Measurements from ENCODE around the gene CDC25A. TPM values are rescaled to one million over a fixed set of nuclear protein-coding genes. Genes with fewer than 3 reads are reported as not detected.
"Not testable (repeated sequence)": the region's sequence is repeated elsewhere in the genome, so short reads cannot be mapped to it uniquely, and the experiment has no call there.

Gene CDC25A
- total and polyA plus RNA-seq, 4 experiments from 2014 or later: 0.09 TPM; not detected in 3

DNA sequence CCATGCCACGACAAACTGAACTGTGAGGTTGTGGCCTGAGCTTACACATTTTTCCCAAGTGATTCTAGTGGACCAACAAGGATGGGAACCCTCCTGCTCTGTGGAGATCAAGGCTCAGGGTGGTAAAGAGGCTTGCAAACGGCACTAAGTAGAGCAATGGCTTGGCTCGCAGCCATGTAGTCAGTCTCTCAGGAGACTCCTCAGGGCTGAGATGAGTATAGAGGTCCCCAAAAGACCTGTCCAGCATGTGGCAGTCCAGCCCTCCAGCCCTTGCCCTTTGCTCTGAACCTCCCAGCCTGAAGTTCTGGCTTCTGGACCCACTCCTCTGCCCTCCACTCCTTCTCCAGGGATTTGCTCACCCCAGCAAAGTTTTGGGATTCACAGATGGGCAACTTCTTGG, 26.8 kb upstream of the CDC25A start:
- Histone ChIP-seq H3K27ac (ENCODE audit: low read depth, low read length) (no peak overlapping the region), H3K4me3 (ENCODE audit: low read length in 2 of 2) (no peak overlapping the region), H3K4me1 (ENCODE audit: insufficient read depth, low read length) (no peaks in the 10 kb centered on the region), H3K27me3 (ENCODE audit: insufficient read depth, low read length) (no peaks in the 10 kb centered on the region), H3K9me3 (ENCODE audit: control insufficient read depth in 1 of 2, low read length in 2 of 2) (no peaks in the 10 kb centered on the region), H3K36me3 (ENCODE audit: insufficient read depth, low read length) (no peaks in the 10 kb centered on the region)
- CTCF ChIA-PET (ENCODE audit: partially characterized antibody): no interaction called here
- DNase-seq: no peak
- Mint-ChIP-seq H3K27ac (no peak overlapping the region), H3K4me3 (no peak overlapping the region), H3K27me3 (peaks cover 0 to under 1% of the 10 kb centered on the region in 2 donors), H3K36me3 (no peaks in the 10 kb centered on the region), H3K9me3 (peaks cover 0 to 2% (median 0%) of the 10 kb centered on the region in 8 donors), H3K4me1 (peaks cover 0 to 2% (median 0%) of the 10 kb centered on the region in 4 donors)
- POLR2A ChIA-PET (ENCODE audit: partially characterized antibody): no interaction called here
- intact Hi-C loops (cut with micrococcal nuclease): no loop called here

DNA sequence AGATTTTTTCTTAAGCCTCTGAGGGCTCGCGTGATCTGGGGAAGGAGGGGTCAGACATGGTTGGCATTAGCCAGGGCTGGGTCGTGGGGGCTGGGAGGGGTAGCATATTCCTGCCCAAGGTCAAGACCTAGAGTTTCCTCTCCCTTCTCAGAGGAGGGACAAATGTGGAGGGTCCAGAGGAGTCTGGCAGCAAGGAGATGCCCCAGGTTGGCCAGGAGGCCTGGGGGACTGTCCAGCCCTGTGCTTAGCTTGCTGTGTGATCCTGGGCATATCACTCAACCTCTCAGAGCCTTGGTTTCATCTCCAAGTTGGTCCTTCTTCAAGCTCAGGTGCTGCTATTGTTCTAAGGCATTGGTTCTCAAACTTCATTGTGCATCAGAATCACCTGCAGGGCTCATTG, 26.0 kb upstream of the CDC25A start:
- Histone ChIP-seq H3K4me1 (ENCODE audit: insufficient read depth, low read length) (no peaks in the 10 kb centered on the region), H3K27me3 (ENCODE audit: insufficient read depth, low read length) (no peaks in the 10 kb centered on the region), H3K9me3 (ENCODE audit: control insufficient read depth in 1 of 2, low read length in 2 of 2) (no peaks in the 10 kb centered on the region), H3K4me3 (ENCODE audit: low read length in 2 of 2) (no peak overlapping the region), H3K36me3 (ENCODE audit: insufficient read depth, low read length) (no peaks in the 10 kb centered on the region), H3K27ac (ENCODE audit: low read depth, low read length) (no peak overlapping the region)
- Mint-ChIP-seq H3K36me3 (no peaks in the 10 kb centered on the region), H3K4me1 (peaks cover 0 to 4% (median 0%) of the 10 kb centered on the region in 4 donors), H3K4me3 (no peak overlapping the region), H3K27me3 (peaks cover 0 to 2% of the 10 kb centered on the region in 2 donors), H3K27ac (no peak overlapping the region), H3K9me3 (peaks cover 0 to 2% (median 0%) of the 10 kb centered on the region in 8 donors)
- intact Hi-C loops (cut with micrococcal nuclease): no loop called here
- ChIA-PET POLR2A (ENCODE audit: partially characterized antibody) (no interaction called here), CTCF (ENCODE audit: partially characterized antibody) (no interaction called here)
- DNase-seq: no peak

DNA sequence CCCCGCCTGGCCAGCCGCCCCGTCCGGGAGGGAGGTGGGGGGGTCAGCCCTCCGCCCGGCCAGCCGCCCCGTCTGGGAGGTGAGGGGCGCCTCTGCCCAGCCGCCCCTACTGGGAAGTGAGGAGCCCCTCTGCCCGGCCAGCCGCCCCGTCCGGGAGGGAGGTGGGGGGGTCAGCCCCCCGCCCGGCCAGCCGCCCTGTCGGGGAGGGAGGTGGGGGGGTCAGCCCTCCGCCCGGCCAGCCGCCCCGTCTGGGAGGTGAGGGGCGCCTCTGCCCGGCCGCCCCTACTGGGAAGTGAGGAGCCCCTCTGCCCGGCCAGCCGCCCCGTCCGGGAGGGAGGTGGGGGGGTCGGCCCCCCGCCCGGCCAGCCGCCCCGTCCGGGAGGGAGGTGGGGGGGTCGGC, 23.6 kb upstream of the CDC25A start:
- H3K27ac ChIP-seq (ENCODE audit: low read depth, low read length); POLR2A ChIA-PET (ENCODE audit: partially characterized antibody); H3K27me3 ChIP-seq (ENCODE audit: insufficient read depth, low read length); H3K27ac Mint-ChIP-seq; DNase-seq; H3K9me3 ChIP-seq (ENCODE audit: control insufficient read depth in 1 of 2, low read length in 2 of 2); intact Hi-C loops (cut with micrococcal nuclease); H3K36me3 Mint-ChIP-seq; H3K4me3 Mint-ChIP-seq; H3K36me3 ChIP-seq (ENCODE audit: insufficient read depth, low read length); H3K4me1 Mint-ChIP-seq; H3K4me1 ChIP-seq (ENCODE audit: insufficient read depth, low read length); H3K27me3 Mint-ChIP-seq; H3K4me3 ChIP-seq (ENCODE audit: low read length in 2 of 2); CTCF ChIA-PET (ENCODE audit: partially characterized antibody); H3K9me3 Mint-ChIP-seq: not testable (repeated sequence)

DNA sequence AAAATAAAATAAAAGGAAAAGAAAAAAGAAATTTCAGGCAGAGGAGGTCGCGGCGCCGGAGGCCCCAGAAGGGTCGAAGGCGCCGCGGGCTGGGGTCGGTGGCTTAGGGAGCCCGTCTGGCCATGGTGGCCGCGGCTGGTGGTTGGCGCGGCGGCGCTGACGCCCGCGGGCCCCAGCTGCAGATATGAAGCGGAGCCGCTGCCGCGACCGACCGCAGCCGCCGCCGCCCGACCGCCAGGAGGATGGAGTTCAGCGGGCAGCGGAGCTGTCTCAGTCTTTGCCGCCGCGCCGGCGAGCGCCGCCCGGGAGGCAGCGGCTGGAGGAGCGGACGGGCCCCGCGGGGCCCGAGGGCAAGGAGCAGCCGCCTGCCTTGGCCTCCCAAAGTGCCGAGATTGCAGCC, 22.3 kb upstream of the CDC25A start:
- H3K36me3 Mint-ChIP-seq; H3K9me3 Mint-ChIP-seq; H3K27me3 Mint-ChIP-seq; H3K27me3 ChIP-seq (ENCODE audit: insufficient read depth, low read length); POLR2A ChIA-PET (ENCODE audit: partially characterized antibody); CTCF ChIA-PET (ENCODE audit: partially characterized antibody); DNase-seq; H3K36me3 ChIP-seq (ENCODE audit: insufficient read depth, low read length); H3K4me1 ChIP-seq (ENCODE audit: insufficient read depth, low read length); H3K27ac Mint-ChIP-seq; H3K4me1 Mint-ChIP-seq; H3K27ac ChIP-seq (ENCODE audit: low read depth, low read length); H3K4me3 ChIP-seq (ENCODE audit: low read length in 2 of 2); intact Hi-C loops (cut with micrococcal nuclease); H3K4me3 Mint-ChIP-seq; H3K9me3 ChIP-seq (ENCODE audit: control insufficient read depth in 1 of 2, low read length in 2 of 2): not testable (repeated sequence)

DNA sequence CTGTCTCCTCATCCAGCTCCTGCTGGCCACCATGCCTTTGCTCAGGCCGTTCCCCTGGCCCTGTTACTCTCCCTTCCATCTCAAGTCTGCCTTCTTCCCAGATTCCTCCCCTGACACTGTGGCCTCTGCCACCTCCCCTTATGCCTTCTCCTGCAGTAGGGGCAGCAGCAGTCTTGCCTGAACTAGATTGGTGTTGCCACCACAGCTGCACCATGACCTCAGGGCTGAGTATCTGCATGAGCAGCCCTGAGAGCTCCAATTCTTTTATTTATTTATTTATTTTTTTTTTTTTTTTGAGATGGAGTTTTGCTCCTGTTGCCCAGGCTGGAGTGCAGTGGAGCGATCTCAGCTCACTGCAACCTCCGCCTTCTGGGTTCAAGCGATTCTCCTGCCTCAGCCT, 21.2 kb upstream of the CDC25A start:
- no peaks in the 10 kb centered on the region for H3K36me3 Mint-ChIP-seq
- H3K4me3 Mint-ChIP-seq: no peak overlapping the region
- Histone ChIP-seq H3K4me1 (ENCODE audit: insufficient read depth, low read length) (no peaks in the 10 kb centered on the region), H3K27ac (ENCODE audit: low read depth, low read length) (no peak overlapping the region), H3K4me3 (ENCODE audit: low read length in 2 of 2) (no peak overlapping the region), H3K27me3 (ENCODE audit: insufficient read depth, low read length) (no peaks in the 10 kb centered on the region), H3K9me3 (ENCODE audit: control insufficient read depth in 1 of 2, low read length in 2 of 2) (no peaks in the 10 kb centered on the region), H3K36me3 (ENCODE audit: insufficient read depth, low read length) (no peaks in the 10 kb centered on the region)
- no peaks in the 10 kb centered on the region for H3K9me3 Mint-ChIP-seq
- no peak for DNase-seq
- ChIA-PET CTCF (ENCODE audit: partially characterized antibody) (no interaction called here), POLR2A (ENCODE audit: partially characterized antibody) (no interaction called here)
- intact Hi-C loops (cut with micrococcal nuclease): no loop called here
- peaks cover 0 to 2% of the 10 kb centered on the region in 2 donors for H3K27me3 Mint-ChIP-seq
- H3K27ac Mint-ChIP-seq: peak overlapping the region in 1 of 7 donors; percentile 57
- H3K4me1 Mint-ChIP-seq: peaks cover 0 to 4% (median 0%) of the 10 kb centered on the region in 4 donors

DNA sequence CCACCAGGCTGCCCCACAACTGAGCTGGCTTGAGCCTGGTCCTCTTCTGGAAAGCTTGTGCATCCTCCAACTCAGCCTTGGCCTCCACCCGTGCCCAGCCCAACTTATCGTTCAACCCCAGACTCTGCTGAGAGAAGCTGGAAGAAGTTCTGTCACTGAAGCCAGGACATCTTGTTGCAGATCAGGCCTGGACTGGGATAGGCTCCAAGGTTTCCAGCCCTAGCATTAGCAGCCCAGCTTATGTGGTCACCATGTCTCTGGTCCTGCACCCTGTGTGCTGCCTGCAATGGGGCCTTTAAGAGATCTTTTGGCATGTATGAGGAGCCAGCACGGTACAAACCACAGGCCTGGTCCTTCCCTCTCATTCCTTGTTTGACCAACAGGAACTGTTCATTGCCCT, 19.9 kb upstream of the CDC25A start:
- Histone ChIP-seq H3K9me3 (ENCODE audit: control insufficient read depth in 1 of 2, low read length in 2 of 2) (no peaks in the 10 kb centered on the region), H3K4me1 (ENCODE audit: insufficient read depth, low read length) (no peaks in the 10 kb centered on the region), H3K36me3 (ENCODE audit: insufficient read depth, low read length) (no peaks in the 10 kb centered on the region), H3K27ac (ENCODE audit: low read depth, low read length) (no peak overlapping the region), H3K4me3 (ENCODE audit: low read length in 2 of 2) (no peak overlapping the region), H3K27me3 (ENCODE audit: insufficient read depth, low read length) (no peaks in the 10 kb centered on the region)
- H3K27me3 Mint-ChIP-seq: peaks cover 0 to 2% of the 10 kb centered on the region in 2 donors
- H3K4me1 Mint-ChIP-seq: peaks cover 0 to 4% (median 0%) of the 10 kb centered on the region in 4 donors
- H3K36me3 Mint-ChIP-seq: no peaks in the 10 kb centered on the region
- no peaks in the 10 kb centered on the region for H3K9me3 Mint-ChIP-seq
- intact Hi-C loops (cut with micrococcal nuclease): no loop called here
- H3K4me3 Mint-ChIP-seq: no peak overlapping the region
- POLR2A ChIA-PET (ENCODE audit: partially characterized antibody): no interaction called here
- no peak overlapping the region for H3K27ac Mint-ChIP-seq
- CTCF ChIA-PET (ENCODE audit: partially characterized antibody): interaction anchor here (0.7 kb wide), 1 partner anchor 193 kb away, joined by 3 read pairs; no protein-coding TSS in a partner anchor
- DNase-seq: no peak

GRCh38 chr3:48202632-48203031, 14.4 kb upstream of the CDC25A start:
- Mint-ChIP-seq H3K9me3 (peaks cover 0 to 2% (median 0%) of the 10 kb centered on the region in 8 donors), H3K27ac (no peak overlapping the region), H3K27me3 (peaks cover 3 to 4% of the 10 kb centered on the region in 2 donors), H3K4me1 (no peaks in the 10 kb centered on the region), H3K36me3 (no peaks in the 10 kb centered on the region), H3K4me3 (no peak overlapping the region)
- Histone ChIP-seq H3K27ac (ENCODE audit: low read depth, low read length) (no peak overlapping the region), H3K36me3 (ENCODE audit: insufficient read depth, low read length) (no peaks in the 10 kb centered on the region), H3K4me3 (ENCODE audit: low read length in 2 of 2) (no peak overlapping the region), H3K27me3 (ENCODE audit: insufficient read depth, low read length) (no peaks in the 10 kb centered on the region), H3K9me3 (ENCODE audit: control insufficient read depth in 1 of 2, low read length in 2 of 2) (no peaks in the 10 kb centered on the region), H3K4me1 (ENCODE audit: insufficient read depth, low read length) (no peaks in the 10 kb centered on the region)
- intact Hi-C loops (cut with micrococcal nuclease): no loop called here
- no peak for DNase-seq
- POLR2A ChIA-PET (ENCODE audit: partially characterized antibody): no interaction called here
- CTCF ChIA-PET (ENCODE audit: partially characterized antibody): no interaction called here

GRCh38 chr3:48199117-48199516, 10.9 kb upstream of the CDC25A start:
- Mint-ChIP-seq H3K4me3 (no peak overlapping the region), H3K27ac (peak overlapping the region in 1 of 7 donors; percentile 4), H3K4me1 (no peaks in the 10 kb centered on the region), H3K36me3 (no peaks in the 10 kb centered on the region), H3K9me3 (peaks cover 0 to 2% (median 0%) of the 10 kb centered on the region in 8 donors), H3K27me3 (peaks cover 3 to 4% of the 10 kb centered on the region in 2 donors)
- Histone ChIP-seq H3K4me1 (ENCODE audit: insufficient read depth, low read length) (no peaks in the 10 kb centered on the region), H3K36me3 (ENCODE audit: insufficient read depth, low read length) (no peaks in the 10 kb centered on the region), H3K27me3 (ENCODE audit: insufficient read depth, low read length) (no peaks in the 10 kb centered on the region), H3K4me3 (ENCODE audit: low read length in 2 of 2) (no peak overlapping the region), H3K9me3 (ENCODE audit: control insufficient read depth in 1 of 2, low read length in 2 of 2) (no peaks in the 10 kb centered on the region), H3K27ac (ENCODE audit: low read depth, low read length) (no peak overlapping the region)
- CTCF ChIA-PET (ENCODE audit: partially characterized antibody): no interaction called here
- POLR2A ChIA-PET (ENCODE audit: partially characterized antibody): no interaction called here
- intact Hi-C loops (cut with micrococcal nuclease): no loop called here
- no peak for DNase-seq

Data from CD4-positive, alpha-beta memory T cell (primary cell).